Testis (tissue), 2 donors: Measurements from ENCODE around the gene TMEM178B.

Experiments
- POLR2A ChIP-seq: fragments of 450-650 bp; IDR thresholded peaks from one replicate; pipeline ENCODE4 v1.6.1; 2017; ENCODE audit warnings: antibody characterized with exemption, mild to moderate bottlenecking, moderate library complexity
- TF ChIP-seq, protein P1 (sequence below), 3 experiments: fragments of 450-650 bp in 2 of 3; fragments of 200-600 bp in 1 of 3; sonication (generic) in 1 of 3; IDR thresholded peaks; one replicate each; pipeline ENCODE4 v1.5.1; 2016 to 2019; ENCODE audit warnings: antibody characterized with exemption in 3 of 3, mild to moderate bottlenecking in 2 of 3, moderate library complexity in 1 of 3

DNA sequence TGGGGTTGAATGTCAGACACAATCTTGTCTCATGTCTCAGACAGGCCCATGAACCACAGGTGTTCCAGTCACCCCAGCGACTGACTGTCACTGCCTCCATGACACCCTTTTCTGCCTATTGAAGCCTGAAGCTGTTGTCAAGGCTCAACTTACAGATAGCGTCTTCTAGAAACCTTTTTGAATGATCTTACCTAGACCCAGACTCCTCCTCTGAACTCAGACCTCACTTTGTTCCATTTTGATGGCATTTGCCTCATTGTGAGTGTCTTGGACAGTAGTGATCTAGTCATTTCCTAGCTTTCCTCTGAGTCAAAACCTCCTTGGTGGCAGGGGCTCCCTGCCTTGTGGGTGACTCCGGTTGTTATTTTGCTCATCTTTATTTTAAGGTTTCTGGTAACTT lies 379.0 kb downstream of the TMEM178B start:
- TF ChIP-seq, protein P1, sequence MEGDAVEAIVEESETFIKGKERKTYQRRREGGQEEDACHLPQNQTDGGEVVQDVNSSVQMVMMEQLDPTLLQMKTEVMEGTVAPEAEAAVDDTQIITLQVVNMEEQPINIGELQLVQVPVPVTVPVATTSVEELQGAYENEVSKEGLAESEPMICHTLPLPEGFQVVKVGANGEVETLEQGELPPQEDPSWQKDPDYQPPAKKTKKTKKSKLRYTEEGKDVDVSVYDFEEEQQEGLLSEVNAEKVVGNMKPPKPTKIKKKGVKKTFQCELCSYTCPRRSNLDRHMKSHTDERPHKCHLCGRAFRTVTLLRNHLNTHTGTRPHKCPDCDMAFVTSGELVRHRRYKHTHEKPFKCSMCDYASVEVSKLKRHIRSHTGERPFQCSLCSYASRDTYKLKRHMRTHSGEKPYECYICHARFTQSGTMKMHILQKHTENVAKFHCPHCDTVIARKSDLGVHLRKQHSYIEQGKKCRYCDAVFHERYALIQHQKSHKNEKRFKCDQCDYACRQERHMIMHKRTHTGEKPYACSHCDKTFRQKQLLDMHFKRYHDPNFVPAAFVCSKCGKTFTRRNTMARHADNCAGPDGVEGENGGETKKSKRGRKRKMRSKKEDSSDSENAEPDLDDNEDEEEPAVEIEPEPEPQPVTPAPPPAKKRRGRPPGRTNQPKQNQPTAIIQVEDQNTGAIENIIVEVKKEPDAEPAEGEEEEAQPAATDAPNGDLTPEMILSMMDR (IDR thresholded peaks at IDR 0.05): no peak
- TF ChIP-seq POLR2A: no peak
